ENCODE measurements around the gene FBXL16. TPM values are rescaled to one million over a fixed set of nuclear protein-coding genes. Genes with fewer than 3 reads are reported as not detected.

The FBXL16 gene
- total RNA-seq, 6 donors from 2014 or later: 1.0 to 8.1 (median 4.1) TPM

DNA sequence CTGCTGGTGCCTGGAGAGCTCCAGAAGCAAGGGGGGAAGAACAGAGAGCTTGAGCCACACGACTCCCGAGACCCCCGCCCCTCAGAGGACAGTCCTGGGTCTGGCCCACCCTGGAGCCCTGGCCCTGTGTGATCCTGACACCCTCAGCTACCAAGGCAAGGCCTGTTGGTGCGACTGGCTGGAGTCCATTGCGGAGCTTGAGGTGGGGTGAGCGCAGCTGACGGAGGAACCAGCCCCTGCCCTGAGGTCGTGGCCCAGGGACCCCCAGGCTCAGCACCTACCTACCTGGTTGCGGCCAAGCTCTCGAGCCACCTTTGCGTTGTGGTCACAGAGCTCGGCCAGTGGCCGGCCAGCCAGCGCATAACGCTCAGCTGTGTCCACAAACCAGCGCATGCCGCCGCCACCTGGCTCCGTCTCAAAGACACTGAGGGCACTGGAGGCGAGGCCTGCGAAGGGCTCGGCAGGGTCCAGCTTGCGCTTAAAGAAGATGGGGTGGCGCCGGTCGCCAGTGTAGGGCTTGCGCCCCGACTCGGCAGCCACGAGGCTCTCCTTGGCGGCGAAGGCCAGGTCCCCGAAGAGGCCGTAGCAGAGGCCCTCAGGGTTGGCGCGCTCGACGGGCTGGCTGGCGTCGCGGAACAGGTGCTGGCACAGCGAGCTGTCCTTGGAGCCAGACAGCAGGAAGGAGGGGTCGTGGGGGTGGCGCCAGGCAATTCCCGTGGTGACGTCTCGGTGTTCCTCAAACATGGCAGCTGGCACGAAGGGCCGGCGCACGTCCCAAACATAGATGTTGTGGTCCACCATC, 18.9 kb downstream of the FBXL16 start:
- 94 to 97% methylated on average over 23 to 51 of the region's 51 CpGs for WGBS, 2 donors
- DNase-seq (peak in 1 of 2 donors; percentile 86), ATAC-seq (ENCODE audit: low FRiP score in 2 of 2) (no peak)
- Histone ChIP-seq H3K9me3 (no peaks in the 10 kb centered on the region), H3K27ac (no peak overlapping the region), H3K27me3 (no peaks in the 10 kb centered on the region), H3K36me3 (peaks cover 8 to 34% (median 21%) of the 10 kb centered on the region in 4 donors), H3K4me3 (no peak overlapping the region), H3K4me1 (peaks cover 43 to 74% (median 58%) of the 10 kb centered on the region in 4 donors)
- no peak for TF ChIP-seq POLR2A (IDR thresholded peaks at IDR 0.05)
- no peak for TF ChIP-seq EP300 (IDR thresholded peaks at IDR 0.05)
- TF ChIP-seq POLR2AphosphoS5 (IDR thresholded peaks at IDR 0.05): no peak
- TF ChIP-seq, protein P1, sequence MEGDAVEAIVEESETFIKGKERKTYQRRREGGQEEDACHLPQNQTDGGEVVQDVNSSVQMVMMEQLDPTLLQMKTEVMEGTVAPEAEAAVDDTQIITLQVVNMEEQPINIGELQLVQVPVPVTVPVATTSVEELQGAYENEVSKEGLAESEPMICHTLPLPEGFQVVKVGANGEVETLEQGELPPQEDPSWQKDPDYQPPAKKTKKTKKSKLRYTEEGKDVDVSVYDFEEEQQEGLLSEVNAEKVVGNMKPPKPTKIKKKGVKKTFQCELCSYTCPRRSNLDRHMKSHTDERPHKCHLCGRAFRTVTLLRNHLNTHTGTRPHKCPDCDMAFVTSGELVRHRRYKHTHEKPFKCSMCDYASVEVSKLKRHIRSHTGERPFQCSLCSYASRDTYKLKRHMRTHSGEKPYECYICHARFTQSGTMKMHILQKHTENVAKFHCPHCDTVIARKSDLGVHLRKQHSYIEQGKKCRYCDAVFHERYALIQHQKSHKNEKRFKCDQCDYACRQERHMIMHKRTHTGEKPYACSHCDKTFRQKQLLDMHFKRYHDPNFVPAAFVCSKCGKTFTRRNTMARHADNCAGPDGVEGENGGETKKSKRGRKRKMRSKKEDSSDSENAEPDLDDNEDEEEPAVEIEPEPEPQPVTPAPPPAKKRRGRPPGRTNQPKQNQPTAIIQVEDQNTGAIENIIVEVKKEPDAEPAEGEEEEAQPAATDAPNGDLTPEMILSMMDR (IDR thresholded peaks at IDR 0.05): no peak

DNA sequence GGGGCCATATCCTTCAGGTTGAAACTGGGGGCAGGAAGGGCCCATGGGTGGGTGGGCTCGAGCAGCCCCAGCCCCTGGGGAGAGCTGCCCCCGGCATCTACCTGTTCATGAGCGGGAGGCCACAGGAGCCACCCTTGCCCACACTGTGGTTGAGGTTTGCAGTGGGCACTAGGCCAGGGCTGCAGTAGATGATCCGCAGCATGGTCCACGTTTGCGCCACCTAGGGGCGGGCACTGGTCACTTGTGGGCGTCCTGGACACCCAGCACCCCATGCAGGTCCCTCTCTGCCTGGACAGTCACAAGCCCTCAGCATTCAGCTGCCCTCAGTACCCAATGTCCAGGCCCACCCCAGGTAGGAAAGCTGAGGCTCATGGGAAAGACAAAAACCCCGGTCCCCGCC, 19.6 kb downstream of the FBXL16 start:
- Histone ChIP-seq H3K27me3 (no peaks in the 10 kb centered on the region), H3K4me1 (peaks cover 50 to 79% (median 64%) of the 10 kb centered on the region in 4 donors), H3K27ac (no peak overlapping the region), H3K4me3 (no peak overlapping the region), H3K36me3 (peaks cover 8 to 39% (median 23%) of the 10 kb centered on the region in 4 donors), H3K9me3 (no peaks in the 10 kb centered on the region)
- 66 to 81% methylated on average over 3 to 10 of the region's 10 CpGs for WGBS, 2 donors
- TF ChIP-seq, protein P1 (IDR thresholded peaks at IDR 0.05): peak in 2 of 6 experiments; percentile 26 to 35
- no peak for TF ChIP-seq POLR2A (IDR thresholded peaks at IDR 0.05)
- peak; percentile 45 to 79 for DNase-seq
- ATAC-seq (ENCODE audit: low FRiP score in 2 of 2): no peak

DNA sequence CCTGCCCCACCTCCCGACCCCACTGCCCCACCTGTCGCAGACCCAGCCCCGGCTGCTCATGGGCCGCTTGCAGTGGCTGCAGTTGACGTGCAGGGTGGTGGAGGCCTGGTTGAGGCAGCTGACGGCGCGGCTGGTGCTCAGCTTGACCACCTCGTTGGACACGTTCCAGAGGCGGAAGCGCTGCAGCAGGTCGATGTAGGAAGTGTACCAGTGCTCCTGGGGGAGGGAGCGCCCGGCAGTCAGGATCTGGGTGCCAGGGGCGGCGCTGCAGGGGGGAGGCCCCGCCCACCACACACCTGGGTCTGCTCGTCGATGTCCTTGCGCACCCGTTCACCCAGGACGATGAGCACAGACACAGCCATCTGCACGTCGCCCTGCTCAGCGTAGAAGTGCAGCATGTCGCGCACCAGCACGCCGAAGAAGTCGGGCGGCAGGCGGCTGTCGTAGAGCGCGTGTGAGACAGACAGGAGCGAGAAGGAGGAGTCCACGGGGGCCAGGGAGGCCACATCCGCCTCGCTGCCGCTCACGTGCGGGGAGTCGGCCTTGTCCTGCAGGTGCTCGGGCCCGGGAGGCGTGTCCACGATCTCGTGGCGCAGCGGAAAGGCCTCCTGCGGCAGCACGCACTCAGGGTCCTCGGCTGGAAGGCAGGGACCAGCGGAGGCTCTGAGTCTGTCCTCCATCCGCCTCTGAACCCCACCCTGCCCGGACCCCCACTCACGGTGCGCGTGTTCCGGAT, 20.5 kb downstream of the FBXL16 start:
- no peak for ATAC-seq (ENCODE audit: low FRiP score in 2 of 2)
- DNase-seq: peak in 1 of 2 donors; percentile 87
- whole genome bisulfite sequencing, 2 donors: 95 to 96% methylated on average over 34 to 58 of the region's 61 CpGs
- Histone ChIP-seq H3K36me3 (peaks cover 8 to 39% (median 23%) of the 10 kb centered on the region in 4 donors), H3K27ac (peak overlapping the region; percentile 67 to 86 (median 82)), H3K4me3 (peak overlapping the region in 3 of 4 donors; percentile 69 to 84 (median 76)), H3K4me1 (peaks cover 48 to 76% (median 61%) of the 10 kb centered on the region in 4 donors), H3K9me3 (no peaks in the 10 kb centered on the region), H3K27me3 (no peaks in the 10 kb centered on the region)
- no peak for TF ChIP-seq POLR2AphosphoS5 (IDR thresholded peaks at IDR 0.05)

DNA sequence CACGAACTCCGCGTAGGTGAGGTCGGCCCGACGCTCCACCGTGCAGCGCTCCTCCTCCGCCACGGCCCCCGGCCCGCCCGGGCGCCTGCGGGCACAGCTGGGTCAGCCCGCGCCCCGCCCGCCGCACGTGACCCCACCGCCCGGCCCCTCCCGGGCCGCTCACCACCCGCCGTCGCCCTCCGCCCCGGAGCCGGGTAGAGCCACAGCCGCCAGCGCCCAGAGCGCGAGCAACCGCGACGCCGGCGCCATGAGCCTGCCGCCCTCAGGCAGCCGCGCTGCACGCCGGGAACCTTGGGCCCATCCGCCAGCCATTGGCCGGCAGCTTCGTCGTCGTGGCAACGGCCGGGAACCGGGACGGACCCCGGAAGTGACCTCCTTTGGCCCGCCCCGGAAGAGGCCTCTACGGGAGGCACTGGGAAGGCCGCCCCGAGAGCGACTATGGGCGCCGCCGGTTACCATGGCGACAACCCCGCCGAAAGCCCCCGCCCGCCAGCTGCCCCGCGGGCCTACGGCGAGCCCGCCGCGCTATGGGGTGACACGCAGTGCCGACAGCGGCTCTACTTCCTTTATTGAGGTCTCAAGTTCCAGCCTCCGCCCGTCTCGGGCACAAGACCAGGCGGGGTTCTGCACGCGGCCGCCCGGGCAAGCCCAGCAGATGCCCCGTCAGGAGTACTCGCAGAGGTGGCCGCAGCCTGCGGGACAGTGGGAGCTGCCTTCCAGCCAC, 21.4 kb downstream of the FBXL16 start, which contains the start of gene JMJD8:
Gene JMJD8, minus strand, starts transcription at position 264 of the 724 bp plus-strand sequence. Its CDS starts 15 bp downstream, at position 249.
- ATAC-seq (ENCODE audit: low FRiP score in 2 of 2) (peak; percentile 85 to 86), DNase-seq (peak; percentile 98)
- Histone ChIP-seq H3K4me3 (peak within 1 kb of the TSS; percentile 69 to 84 (median 77)), H3K27ac (peak within 1 kb of the TSS; percentile 67 to 86 (median 82)), H3K4me1 (peaks cover 47 to 76% (median 57%) of the 10 kb centered on the region in 4 donors), H3K9me3 (no peaks in the 10 kb centered on the region), H3K36me3 (peaks cover 8 to 39% (median 23%) of the 10 kb centered on the region in 4 donors), H3K27me3 (no peaks in the 10 kb centered on the region)
- peak in 1 of 4 donors; percentile 74 for TF ChIP-seq POLR2A (IDR thresholded peaks at IDR 0.05)
- TF ChIP-seq, protein P1 (IDR thresholded peaks at IDR 0.05): peak in 1 of 6 experiments; percentile 29
- TF ChIP-seq POLR2AphosphoS5 (IDR thresholded peaks at IDR 0.05): peak; percentile 75 to 82
- no peak for TF ChIP-seq EP300 (IDR thresholded peaks at IDR 0.05)
- 0 to 5% methylated on average over 12 to 41 of the region's 91 CpGs for WGBS, 2 donors

Data from upper lobe of left lung (tissue), 6 donors.